HG03108 (cell line): ENCODE data around the gene AKT3.

Source experiments
- ATAC-seq: cut with Tn5 transposase; IDR thresholded peaks from one replicate; pipeline ENCODE4 v1.9.1; 2021; ENCODE audit warnings: moderate library complexity; ENCODE audit not compliant: unreplicated experiment

Gene AKT3

GRCh38 chr1:243733670-243734307, 116.3 kb downstream of the AKT3 start:
- ATAC-seq = no peak

GRCh38 chr1:243732637-243733036, 117.4 kb downstream of the AKT3 start:
- ATAC-seq = no peak

- ATAC-seq = no peak
These were observed 117.9 kb downstream of the AKT3 start for GRCh38 chr1:243731974-243732625.

GRCh38 chr1:243731301-243731891, 118.6 kb downstream of the AKT3 start:
- ATAC-seq = no peak

GRCh38 chr1:243730487-243731150, 119.4 kb downstream of the AKT3 start:
- ATAC-seq = no peak

- ATAC-seq = no peak
These were observed 120.1 kb downstream of the AKT3 start for GRCh38 chr1:243729956-243730355.

GRCh38 chr1:243727503-243728203, 122.4 kb downstream of the AKT3 start:
- peak; percentile 83 for ATAC-seq

GRCh38 chr1:243726806-243727502, 123.1 kb downstream of the AKT3 start:
- peak; percentile 6 for ATAC-seq

GRCh38 chr1:243725846-243726245, 124.2 kb downstream of the AKT3 start:
- ATAC-seq = no peak

- no peak for ATAC-seq
These were observed 125.0 kb downstream of the AKT3 start for GRCh38 chr1:243725075-243725474.

GRCh38 chr1:243723458-243724043, 126.5 kb downstream of the AKT3 start:
- ATAC-seq = no peak

GRCh38 chr1:243723050-243723449, 127.0 kb downstream of the AKT3 start:
- no peak for ATAC-seq

- ATAC-seq = no peak
These were observed 130.6 kb downstream of the AKT3 start for GRCh38 chr1:243719476-243719875.

GRCh38 chr1:243718893-243719292, 131.2 kb downstream of the AKT3 start:
- ATAC-seq = no peak

- no peak for ATAC-seq
These were observed 132.0 kb downstream of the AKT3 start for GRCh38 chr1:243718022-243718421.

- no peak for ATAC-seq
These were observed 133.1 kb downstream of the AKT3 start for GRCh38 chr1:243716906-243717305.

GRCh38 chr1:243715285-243715684, 134.8 kb downstream of the AKT3 start:
- no peak for ATAC-seq

GRCh38 chr1:243713470-243714186, 136.4 kb downstream of the AKT3 start:
- ATAC-seq = no peak

- no peak for ATAC-seq
These were observed 137.1 kb downstream of the AKT3 start for GRCh38 chr1:243712941-243713340.

- no peak for ATAC-seq
These were observed 137.8 kb downstream of the AKT3 start for GRCh38 chr1:243712242-243712641.
